MV-4-11 (cell line): ENCODE data around the gene AK2.
A peak's percentile ranks its signal among the peaks of the same experiment; 100 is the strongest.
"Not testable (repeated sequence)": the region's sequence is repeated elsewhere in the genome, so short reads cannot be mapped to it uniquely, and the experiment has no call there.

Source experiments
- DNase-seq: peaks from one replicate; lab custom pipeline; 2025; lab: John Stamatoyannopoulos, UW

The AK2 gene

DNA sequence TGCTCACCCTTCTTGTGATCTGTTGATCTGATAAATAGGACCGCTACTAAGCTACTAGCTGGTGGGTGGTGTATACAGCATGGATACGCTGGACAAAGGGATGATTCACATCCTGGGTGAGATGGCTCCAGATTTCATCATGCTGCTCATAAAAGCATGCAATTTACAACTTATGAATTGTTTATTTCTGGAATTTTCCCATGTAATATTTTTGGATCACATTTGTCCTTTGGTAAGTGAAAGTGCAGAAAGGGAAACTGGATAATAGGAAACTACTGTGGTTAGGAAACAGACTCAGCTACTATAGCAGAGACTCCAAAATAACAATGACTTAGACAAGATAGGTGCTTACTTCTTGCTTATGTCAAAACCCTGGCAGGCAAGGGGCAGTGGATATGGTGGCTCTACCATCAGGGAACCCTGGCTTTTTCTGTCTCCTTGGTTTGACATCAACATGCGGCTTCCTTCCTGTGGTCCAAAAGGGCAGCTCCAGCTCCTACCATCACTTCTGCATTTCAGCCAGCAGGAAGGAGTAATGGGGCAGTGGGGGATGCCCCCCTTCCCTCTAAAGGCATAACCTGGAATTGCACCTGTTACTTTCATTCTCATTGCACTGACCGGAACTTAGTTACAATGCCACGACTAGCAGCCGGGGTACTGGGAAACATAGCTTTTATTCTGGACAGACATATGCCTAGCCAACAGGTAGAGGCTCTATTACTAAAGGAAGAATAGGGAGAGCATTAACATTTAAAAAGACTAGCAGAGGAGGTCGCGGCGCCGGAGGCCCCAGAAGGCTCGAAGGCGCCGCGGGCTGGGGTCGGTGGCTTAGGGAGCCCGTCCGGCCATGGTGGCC, 13.8 kb upstream of the AK2 start:
- DNase-seq: peak; percentile 87

DNA sequence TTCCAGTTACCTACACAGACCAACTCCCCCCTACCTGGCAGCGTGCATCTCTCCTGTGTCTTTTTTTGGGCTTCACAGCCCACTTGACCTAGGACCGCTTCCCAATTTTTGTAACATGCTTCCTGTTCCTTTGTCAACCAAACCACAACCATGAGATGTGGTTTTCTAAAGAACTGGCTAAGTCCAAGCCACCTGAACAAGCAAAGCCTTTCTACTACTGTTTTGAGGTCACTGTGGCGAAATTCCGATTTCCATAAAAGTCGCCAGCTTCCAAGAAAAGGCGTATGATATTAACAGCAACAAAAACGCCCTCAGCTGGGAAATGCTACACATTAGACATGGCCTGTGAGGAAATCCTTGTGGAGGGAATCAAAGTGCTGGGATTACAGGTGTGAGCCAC, 12.7 kb upstream of the AK2 start:
- DNase-seq: peak; percentile 88

DNA sequence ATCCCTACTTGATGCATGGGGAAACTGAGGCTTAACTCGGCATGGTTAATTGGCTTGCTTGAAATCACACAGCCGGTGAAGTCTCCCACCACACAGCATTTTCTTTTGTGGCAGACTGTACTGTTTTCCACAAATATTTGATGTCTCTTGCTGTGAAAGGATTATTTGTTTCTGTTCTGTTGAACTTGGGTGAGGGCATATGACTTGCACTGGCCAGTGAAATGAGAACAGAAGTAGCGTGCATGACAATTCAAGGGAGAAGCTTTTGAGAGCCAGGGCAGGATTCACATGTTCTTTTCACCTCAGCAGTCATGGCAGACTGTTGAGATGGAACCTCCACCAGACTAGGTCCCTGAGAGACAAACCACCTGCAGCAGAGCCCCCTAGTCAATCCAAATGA, 11.7 kb upstream of the AK2 start:
- no peak for DNase-seq

DNA sequence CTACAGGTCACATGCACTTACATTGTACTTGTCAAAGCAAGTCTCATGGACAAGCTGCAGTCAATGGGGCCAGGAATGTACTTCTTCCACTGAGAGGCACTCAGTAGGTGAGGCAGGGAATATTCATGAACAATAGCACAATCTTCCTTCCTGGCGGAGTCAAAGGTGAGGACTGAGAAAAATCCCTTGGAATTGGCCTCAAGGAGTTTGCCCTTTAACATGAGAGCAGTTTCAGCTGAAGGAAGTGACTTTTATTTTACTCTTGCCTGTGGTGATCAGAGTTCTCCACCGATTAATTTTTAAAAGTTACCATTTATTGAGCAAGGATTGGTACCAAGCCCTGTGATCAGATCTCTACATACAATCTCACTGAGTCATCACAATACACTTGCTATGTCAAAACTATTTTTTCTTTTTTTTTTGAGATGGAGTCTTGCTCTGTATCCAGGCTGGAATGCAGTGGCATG, 11.2 kb upstream of the AK2 start:
- no peak for DNase-seq

DNA sequence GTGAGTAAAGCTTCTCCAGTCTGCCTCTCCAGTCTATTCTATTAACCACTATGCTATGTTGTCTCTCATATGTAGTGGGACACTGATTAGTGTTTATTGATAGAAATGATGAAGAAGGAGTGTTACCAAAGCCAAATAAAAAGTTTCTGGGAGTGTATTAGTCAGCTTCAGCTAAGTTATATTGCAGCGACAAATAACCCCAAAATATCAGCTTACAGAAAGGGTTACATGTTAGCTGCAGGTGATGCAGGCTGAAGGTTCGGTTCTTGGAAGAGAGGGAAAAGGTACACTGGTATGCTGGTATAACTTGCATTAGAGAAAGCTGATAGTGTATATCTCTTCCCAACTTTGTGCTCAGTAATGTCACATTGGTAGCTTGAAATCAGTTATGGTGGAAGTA, 10.6 kb upstream of the AK2 start:
- no peak for DNase-seq

DNA sequence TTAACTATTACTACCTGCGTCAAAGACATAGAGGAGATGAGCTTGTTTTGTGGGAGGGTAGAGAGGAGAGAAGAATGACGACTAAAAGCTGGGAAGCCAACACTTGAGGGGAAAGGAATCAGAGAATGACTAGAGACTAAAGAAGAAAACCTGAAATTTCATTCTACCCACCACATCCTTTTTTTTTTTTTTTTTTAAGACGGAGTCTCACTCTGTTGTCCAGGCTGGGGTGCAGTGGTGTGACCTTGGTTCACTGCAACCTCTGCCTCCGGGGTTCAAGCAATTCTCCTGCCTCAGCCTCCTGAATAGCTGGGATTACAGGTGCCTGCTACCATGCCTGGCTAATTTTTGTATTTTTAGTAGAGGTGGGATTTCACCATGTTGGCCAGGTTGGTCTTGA, 9.6 kb upstream of the AK2 start:
- not testable (repeated sequence) for DNase-seq

DNA sequence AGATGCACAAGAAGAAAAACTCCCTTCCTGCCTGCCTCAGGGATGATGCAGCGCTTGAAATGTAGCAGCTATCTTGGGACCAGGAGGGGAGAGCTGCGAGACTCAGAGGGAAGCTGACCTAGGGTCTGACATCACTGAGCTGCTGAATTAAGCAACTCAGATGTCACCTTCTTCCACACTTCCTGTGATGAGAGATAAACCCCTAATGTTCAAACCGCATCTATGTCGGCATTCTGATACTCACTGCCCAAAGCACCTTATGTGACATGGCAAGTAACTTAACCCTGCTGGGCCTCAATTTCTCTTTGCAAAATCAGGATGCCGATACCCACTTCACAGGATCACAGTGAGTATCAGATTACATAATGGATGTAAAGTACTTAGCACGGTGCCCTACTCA, 9.1 kb upstream of the AK2 start:
- DNase-seq: peak; percentile 82

DNA sequence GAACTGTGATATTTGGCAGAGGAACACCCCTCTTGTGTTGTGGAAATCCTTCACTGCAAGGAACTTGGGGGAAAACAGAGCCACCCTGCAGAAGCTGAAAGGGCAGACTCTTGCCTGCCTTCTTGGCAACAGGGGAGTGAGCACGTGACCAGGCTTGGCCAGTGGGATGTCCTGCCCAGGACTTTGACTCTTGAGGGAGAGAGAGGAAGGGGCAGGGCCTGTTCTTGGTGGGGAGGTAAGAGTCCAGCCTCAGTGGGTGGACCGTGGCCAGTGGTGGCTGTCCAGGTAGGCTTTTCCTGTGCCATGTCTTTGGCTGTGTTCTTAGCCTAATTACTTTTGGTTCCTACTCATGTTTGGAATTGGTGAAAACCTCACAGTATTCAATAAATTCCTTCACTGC, 8.6 kb upstream of the AK2 start:
- DNase-seq: no peak

DNA sequence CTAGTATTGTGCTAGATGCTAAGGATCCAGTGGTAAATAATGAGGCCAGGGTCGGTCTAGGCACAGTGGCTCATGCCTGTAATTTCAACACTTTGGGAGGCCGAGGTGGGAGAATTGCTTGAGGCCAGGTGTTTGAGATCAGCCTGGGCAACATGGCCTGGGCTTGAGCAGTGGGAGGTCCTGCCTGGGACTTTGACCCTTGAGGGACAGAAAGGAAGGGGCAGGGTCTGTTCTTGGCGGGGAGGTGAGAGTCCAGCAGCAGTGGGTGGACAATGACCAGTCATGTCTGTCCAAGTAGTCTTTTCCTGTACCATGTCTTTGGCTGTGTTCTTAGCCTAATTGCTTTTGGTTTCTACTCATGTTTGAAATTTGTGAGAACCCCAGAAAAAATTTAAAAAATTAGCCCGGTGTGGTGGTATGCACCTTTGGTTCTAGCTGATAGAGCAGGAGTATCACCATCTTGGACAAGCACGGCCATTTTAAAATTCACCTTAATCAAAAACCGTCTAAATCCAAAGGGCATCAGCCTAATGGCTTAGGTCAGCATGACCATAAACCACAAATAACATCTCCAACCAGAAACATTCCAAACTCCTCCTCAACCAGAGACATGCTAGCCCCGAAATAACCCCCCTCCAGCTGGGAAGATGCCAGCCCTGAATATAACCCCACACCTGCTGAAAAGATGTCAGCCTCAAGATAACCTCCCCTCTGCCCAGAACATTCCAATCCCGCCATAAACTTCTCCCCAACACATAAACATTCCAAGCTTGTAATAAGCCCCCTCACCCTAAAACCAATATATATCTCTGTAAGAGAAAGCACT, 6.8 kb upstream of the AK2 start:
- DNase-seq: no peak

DNA sequence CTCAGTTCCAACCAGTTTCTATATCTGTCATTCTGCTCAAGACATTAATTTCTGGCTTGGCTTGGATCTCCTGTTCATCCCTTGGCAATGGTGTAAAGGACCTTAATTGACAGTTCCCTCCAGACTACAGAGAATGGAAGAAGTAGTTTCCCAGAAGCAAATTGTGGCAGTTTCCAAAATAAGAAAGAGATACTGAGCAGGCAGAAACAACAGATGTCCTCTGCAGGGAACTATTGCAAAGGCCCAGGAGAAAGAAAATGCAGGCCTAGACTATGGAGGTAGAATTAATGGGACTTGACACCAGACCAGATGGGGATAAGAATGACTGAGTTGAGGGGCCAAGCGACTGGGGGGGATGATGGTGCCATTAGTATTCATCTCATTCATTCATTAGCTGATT, 6.1 kb upstream of the AK2 start:
- no peak for DNase-seq

DNA sequence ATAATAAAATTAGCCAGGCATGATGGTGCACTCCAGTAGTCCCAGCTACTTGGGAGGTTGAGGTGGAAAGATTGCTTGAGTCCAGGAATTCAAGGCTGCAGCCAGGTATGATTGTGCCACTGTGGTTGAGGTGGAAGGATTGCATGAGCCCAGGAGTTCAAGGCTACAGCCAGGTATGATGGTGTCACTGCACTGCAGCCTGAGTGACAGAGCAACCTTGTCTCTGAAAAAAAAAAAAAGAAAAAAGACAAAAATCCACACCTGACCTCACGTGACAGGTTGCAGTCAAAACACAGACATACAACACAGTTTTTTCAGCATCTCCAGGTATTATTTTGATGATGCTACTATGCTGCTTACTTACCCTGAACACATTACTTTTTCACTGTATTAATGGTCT, 4.3 kb upstream of the AK2 start:
- no peak for DNase-seq

DNA sequence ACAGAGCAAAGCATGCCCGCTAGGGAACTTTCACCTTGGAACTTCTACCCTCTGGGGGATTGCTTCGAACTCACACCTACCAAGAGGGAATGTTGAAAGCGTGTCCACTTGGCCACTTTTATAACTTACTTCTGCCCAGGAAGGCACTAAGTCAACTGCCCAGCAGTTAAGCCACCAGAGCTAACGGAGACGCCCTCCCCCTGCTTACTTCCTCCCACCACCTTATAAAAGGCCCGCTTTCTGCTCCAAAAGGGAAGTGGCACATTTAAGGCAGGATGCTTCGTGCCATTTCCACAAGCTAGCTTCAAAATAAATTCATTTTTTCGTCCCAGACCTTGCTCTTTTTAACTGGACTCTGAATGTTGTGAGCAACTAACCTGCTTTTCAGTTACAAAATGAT, 3.2 kb upstream of the AK2 start:
- DNase-seq: peak; percentile 89

DNA sequence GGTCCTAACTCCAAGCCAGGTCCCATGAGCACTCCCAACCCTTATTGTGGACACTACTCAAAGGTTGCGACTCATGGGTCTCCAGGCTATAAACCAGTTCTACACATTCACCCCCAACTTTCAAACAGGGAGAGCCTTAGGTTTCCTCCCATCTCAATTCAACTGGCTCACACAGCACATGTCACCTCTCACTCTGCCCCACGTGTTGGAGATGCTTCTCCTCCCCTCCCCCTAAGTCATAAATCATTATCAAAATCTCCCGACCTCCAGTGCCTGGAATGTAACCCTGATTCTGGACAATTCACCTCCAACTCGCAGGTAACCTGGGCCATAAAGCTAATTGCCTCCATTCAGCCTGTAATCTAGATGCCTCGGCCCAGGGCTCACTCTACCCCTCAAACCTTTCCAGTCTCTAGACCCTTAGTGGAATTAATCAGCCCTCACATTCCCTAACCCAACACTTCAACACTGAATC, 595 bp downstream of the AK2 start:
- peak; percentile 35 for DNase-seq

DNA sequence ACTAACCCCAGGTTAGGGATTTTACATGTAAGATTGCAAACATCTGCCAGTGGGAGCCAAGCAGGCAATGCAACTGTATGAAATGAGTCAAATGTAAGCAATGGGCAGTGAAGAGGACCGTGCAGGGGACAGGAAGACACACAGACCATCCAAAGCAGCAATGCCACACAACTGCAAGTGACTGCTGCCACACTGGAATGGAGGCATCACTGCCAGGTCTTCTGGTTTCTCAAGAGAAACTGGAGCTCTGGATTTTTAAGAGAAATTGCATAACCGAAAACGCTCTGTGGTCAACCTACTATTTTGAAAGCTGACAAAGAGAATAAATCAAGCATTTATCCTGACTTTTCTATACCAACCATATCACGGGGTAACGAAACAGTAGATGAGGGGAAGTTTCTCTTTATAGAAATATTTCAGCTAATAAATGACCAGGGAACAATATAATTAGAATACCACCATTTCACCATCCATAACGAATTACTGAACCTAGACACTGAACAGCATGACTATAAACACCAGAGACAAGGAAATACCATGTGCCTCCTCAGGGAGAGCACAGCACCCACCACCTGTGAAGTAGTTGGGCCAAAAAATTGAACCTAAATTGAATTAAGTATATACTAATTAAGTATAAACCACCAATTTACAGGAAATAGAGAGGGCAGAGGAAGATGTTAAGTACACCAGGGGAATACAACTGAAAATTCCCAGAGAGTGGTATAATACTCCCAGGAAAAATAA, 4.4 kb downstream of the AK2 start:
- DNase-seq: peak; percentile 97

DNA sequence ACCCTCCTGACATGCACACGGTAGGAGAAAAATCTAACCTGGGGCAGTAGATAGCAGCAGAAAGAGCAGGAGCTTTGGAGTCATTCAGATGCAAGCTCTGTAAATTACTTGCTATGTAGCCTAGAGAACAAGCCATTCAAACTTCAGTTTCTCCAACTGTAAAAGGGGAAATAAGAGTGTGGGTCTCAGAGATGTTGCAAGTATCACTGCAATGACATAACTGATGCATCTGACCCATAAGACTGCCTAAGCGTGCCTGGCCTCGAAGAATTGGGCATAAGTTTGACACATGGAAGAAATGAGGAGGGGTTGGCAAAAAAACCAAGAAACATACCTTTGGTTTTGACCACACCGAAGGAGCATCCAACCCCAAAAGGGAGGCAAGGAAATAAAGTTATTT, 5.2 kb downstream of the AK2 start:
- DNase-seq: peak; percentile 84

DNA sequence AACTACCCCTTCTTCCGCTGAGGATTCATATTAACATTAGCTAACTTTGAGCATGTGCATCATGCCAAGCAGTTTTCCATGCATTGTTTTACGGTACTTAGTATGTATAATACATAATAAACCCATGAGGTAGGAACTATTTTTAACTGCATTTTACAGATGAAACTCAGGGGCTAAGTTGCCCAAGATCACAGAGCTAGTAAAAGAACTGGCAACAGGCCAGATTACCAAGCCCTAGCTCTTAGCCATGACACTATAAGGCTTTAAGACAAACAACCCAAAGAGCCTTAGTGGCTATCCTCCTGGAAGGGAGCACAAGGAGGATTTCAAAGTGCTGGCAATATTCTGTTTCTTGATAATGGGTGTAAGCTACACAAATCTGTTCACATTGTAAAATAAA, 6.1 kb downstream of the AK2 start:
- DNase-seq: peak; percentile 72

DNA sequence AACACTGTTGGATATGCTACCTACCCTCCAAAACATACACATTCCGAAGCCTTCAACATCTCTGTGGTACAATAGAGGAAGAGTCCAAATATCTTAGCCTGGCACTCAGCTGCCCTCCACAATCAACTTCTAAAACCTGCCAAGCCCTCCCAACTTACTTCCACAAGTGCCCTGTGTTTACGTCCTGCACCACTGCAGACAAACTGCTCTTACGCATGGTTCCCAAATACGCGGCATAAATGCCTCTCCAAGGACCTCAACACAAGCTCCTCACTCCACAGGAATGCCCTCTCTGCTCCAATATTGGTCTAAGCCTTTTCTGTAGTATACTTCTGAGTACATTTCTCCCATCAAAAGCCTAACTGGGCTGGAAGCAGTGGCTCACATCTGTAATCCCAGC, 6.8 kb downstream of the AK2 start:
- no peak for DNase-seq

DNA sequence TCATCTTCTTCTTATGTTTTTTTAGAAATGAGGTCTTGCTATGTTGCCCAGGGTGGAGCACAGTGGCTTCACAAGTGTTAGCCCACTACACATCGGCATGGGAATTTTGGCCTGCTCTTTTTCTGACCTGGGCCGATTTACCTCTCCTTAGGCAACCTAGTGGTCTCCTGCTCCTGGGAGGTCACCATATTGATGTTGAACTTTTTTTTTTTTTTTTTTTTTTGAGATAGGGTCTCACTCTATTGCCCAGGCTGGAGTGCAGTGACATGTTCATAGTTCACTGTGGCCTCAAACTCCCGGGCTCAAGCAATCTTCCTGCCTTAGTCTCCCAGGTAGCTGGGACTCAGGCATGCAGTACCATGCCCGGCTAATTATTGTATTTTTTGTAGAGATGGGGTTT, 7.5 kb downstream of the AK2 start:
- no peak for DNase-seq

DNA sequence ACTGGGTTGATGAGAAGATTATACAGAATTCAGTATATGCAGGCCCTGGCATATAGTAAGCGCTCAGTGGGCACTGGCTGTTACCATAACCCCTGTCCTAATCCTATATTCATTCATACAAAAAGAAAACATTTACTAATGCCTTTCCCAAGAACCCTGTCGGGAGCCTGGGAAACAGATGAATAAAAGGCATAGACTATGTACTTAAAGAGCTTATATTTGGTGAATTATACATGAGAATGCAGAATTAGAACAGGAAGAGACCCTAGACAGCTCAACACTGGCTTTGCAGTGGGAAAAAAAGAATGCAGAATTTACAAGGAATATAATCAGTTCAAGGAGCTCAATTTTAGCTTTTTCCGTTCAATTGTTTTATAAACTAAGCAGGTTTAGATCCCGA, 10.9 kb downstream of the AK2 start:
- DNase-seq: no peak

DNA sequence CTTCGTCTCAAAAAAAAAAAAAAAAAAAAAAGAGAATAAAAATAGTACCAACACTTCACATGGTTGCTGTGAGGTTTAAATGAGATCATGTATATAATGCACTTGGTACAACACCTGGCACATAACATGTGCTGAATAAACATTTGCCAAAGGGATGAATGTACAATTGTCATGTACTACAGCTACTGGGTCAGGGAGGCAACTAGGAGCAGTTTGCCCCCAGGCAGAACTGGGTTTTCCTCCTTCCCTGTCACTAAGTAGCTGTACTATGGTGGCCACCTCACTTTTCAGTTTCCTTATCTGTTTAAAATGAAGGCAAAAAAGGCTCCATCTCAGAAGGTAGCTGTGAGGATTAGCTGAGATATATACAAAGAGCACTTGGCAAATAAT, 11.5 kb downstream of the AK2 start:
- no peak for DNase-seq

DNA sequence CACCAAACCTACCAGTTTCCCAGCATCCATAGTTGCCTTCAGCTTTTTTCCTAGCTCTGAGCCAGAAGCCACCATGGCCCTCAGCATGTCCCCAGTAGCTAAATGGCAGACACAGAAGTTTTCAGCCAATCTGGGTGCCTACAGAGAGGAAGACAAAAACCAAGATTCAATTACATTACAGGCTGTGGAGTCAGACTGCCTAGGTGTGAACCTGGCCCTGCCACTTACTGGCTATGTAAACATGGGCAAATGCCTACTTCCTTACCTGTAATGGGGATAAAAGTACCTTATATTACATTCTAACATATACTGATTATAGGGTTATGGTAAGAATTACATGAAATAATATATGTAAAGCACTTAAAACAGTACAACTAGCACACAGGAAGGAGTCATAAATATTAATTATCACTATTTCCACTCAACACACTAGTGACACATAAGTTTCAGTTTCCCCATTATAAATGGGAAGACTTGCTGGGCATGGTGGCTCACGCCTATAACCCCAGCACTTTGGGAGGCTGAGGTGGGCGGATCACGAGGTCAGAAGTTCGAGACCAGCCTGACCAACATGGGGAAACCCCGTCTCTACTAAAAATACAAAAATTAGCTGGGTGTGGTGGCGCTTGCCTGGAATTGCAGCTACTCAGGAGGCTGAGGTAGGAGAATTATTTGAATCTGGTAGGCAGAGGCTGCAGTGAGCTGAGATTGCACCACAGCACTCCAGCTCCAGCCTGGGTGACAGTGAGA, 12.1 kb downstream of the AK2 start:
- peak; percentile 37 for DNase-seq
